ENCODE measurements around the gene MCC.

The MCC gene

DNA sequence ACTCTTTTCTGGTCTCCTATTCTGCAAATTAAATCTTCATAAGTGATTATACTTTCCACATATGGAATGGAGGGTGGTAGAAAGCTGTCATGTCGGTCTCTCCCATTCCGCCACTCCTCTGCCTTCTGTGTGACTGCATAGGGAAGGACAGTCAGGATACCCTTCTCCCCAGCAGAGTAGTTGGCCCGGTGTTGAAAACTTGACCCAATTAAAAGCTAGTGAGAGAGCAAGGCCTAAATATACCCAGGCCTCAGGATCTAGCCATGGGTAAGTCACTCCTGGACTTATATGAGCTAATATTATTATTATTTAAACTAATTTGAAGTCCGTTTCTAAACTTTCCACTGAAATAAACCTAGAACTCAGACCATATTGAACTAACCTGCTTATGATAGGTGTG, 248.2 kb downstream of the MCC start:
- no peak for FAIRE-seq

GRCh38 chr5:113237893-113238292, 250.4 kb downstream of the MCC start:
- FAIRE-seq = no peak

GRCh38 chr5:113236536-113237288, 251.5 kb downstream of the MCC start:
- FAIRE-seq = no peak

GRCh38 chr5:113235884-113236283, 252.4 kb downstream of the MCC start:
- no peak for FAIRE-seq

DNA sequence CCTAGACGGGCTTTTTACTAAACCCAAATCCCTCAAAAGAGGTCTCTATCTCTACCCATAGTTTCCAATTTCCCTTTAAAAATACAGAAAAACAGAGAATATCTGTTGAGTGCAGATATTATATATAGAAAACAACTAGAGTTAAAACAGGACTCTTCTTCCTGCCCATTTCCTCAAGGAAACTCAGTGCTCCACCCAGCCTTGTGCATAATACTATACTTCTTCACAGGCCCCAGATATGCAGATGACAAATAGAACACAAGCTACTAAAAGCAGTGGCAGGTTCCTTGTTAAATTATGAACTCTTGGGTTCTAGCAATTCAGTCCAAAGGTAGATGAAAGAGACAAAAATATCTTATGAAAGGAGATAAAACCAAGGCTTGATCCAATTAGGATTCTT, 253.7 kb downstream of the MCC start:
- no peak for FAIRE-seq

DNA sequence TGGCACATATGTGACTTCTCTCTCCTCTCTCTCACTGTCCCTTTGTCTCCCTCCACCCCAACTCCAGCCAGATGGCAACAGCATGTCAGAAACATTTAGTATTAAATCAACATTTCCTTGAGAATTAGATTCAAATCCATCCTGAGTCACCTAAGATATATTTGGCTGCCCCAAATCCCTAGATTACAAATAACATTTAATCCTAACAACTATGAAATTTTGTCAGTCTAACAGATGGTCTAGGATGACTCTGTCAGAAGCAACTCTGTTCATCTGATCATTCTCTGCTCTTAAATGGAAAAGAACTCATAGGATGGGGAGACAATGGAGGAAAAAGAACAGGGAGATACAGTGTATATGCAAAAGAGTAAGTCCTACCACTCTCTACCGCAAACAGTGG, 254.6 kb downstream of the MCC start:
- FAIRE-seq = no peak

DNA sequence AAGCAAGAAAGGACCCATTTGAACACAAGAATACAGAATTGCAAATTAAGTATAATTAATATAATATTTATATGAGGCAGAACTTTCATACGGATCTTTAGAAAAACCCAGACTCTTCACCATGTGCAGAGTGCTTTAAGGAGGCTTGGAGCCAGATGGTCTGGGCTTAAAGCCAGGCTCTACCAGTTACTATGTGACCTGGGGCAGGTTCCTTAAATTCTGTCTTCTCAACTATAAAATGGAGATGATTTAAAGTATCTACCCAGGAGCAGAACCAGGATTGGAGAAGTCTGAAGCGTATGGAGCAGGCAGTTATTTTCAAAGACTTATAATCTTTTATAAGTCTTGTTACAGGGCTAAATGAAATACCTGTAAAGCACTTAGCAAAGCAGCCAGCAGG, 255.6 kb downstream of the MCC start:
- no peak for FAIRE-seq

GRCh38 chr5:113232221-113232620, 256.0 kb downstream of the MCC start:
- no peak for FAIRE-seq

DNA sequence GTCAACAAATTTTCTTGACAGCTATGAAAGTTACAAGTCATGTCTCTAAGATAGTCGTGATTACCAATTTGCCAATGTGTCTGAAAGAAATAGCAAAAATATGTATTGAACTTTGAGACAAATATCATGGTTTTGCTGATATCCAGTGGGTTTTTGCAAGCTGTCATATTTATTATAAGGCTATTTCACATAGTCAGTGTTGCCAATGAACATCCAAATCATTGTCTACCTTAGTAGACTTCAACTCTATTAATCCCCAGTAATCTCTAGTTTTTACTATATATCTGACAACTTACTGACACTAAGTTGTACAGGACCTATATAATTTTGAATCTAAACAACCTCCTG, 256.6 kb downstream of the MCC start:
- FAIRE-seq = no peak

DNA sequence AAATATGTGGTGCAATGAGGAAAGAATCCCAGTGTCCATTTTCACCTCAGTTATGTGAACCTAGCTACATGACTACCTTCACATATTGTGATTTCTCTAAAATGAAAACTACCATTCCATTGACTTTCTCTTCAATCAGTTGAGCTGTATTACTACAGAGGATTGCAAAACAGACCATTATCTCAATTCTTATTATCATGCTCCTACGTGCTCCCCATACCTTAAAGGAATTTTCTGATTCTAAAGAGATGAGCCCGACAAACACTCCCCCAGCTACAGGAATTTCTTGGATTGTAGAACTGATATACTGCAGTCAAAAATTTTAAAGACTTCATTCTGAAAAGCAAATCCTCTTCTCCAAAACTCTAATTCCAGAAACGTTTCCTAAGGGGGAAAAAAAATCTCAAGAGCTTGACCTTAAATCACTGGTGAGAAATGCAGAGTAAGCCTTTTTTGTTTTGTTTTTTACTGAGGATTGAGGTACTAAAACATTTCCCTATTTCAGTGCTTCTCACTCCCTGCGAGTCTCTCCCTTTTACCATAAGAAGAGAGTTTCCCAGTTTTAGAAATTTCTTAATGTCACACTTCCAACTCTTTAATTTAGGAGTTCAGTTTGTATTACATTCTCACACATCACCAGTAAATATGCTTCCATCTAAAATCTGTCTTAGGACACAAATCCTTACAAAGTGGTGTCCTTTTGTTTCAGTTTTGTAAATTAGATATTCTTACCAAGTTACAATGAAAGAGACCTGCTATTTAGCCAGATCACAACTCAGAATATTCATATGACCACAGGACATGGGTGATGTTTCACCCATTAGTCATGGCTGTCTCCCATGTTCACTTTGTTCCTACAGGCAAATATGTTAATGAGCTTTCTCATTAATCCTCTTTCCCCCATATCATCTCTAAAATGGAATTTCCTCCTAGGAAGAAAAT, 257.3 kb downstream of the MCC start:
- no peak for FAIRE-seq

DNA sequence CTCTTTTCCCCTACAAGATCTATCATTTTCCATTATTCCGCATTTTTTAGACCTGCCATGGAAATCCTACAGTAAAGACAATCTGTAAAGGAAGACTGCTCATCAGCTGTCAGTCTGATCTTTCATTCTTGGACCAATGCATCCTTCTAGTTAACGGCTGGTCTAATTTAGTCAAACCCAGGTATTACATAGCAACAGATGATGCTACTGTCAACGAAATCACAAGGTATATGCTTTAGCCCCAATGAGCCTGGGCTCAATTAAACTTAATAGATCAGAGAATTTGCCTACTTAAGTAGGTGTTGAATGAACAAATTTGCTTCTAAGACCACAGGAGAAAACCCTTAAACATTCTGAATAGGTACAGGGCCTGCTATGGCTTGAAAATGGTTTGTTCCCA, 260.5 kb downstream of the MCC start:
- no peak for FAIRE-seq

- no peak for FAIRE-seq
Measured at GRCh38 chr5:113226116-113226736, 262.0 kb downstream of the MCC start.

DNA sequence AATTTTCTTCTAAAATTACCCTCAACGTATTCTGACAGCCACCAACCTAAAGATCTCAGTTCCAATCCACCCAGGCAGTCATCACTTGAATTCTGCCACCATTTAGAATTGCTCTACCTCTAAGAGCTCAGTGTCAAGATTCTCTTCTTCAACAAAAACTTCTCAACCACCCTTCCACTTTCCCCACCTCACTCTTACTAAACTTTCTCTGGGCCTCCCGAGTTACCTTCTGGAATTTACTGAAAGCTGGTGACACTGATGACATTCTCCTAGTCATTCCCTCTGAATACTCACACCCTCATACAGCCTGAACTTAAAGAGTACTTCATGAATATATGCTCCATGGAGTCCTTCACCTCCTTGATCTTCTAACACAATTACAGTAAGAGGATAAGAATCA, 263.0 kb downstream of the MCC start:
- FAIRE-seq = no peak

- no peak for FAIRE-seq
Measured at GRCh38 chr5:113224605-113225065, 263.6 kb downstream of the MCC start.

GRCh38 chr5:113223831-113224604, 264.2 kb downstream of the MCC start:
- FAIRE-seq = no peak

- FAIRE-seq = no peak
Measured at GRCh38 chr5:113223315-113223714, 264.9 kb downstream of the MCC start.

GRCh38 chr5:113221294-113222176, 266.7 kb downstream of the MCC start:
- FAIRE-seq = no peak

GRCh38 chr5:113219695-113220094, 268.6 kb downstream of the MCC start:
- no peak for FAIRE-seq

DNA sequence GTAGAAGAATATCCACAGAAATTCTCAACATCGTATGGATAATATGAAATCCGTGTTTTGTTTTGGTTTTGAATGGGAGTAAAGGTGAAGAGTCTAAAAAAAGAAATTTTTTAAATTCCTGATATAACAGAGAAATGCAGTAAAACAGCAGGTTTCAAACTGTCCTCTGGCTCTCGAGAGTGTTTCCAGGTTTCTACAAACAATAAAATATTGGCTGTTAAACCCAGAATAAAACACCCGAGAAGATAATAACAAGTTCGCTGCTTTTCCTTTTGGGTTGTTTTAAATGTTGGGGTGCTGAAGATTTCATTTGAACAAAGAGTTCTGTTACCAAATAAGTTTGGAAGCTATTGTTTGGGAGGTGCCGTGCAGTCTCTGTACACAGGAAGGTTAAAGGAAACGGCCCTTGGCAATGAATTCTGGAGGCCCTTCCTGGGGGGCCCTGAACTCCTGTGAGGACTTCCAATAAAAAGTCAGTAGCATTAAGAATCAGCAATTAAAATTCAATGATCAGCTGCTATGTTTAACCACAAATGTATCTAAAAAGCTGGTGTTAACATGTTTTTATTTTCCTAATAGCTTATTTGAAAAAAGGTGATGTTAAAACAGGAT, 269.2 kb downstream of the MCC start:
- no peak for FAIRE-seq

DNA sequence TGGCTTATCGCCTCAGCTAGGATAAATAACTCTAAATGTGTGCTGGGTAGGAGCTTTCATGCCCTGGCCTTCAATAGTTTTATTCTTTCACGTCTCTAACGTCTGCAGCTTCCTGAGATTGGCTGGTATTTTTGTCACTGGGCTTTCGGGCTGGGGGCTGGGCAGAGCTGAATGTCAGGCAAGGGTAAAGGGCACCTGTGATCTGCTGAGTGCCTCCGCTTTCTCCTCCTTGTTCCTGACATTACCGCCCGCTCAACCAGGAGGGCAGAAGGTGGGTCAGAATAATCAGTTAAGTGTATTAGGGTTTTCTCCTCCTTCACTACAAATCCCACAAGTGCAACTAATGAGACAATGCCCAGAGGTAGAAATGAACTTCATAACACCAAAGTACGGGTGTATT, 270.1 kb downstream of the MCC start:
- FAIRE-seq = no peak

- no peak for FAIRE-seq
Measured at GRCh38 chr5:113217619-113218184, 270.6 kb downstream of the MCC start.
